Right ventricle myocardium superior (tissue), 1 donor: ENCODE results near the gene IL12RB2. TPM values are rescaled to one million over a fixed set of nuclear protein-coding genes. Genes with fewer than 3 reads are reported as not detected.

Experiments used
- ATAC-seq: fragments of 200-7000 bp; cut with Tn5 transposase; one replicate; pipeline ENCODE4 v1.9.1; 2020; ENCODE audit warnings: mild to moderate bottlenecking; ENCODE audit not compliant: poor library complexity
- DNase-seq: peaks from one replicate; pipeline ENCODE4 v3.0.0-alpha.2; 2020
- intact Hi-C: fragments of 100-400 bp; cut with DNase I; formaldehyde crosslinking; loops from one replicate; pipeline ENCODE4 v1.11.2; 2022
- total RNA-seq: library from RNA; stranded (reverse); fragmentation: NEBNext Ultra II Directional; extraction: Animal tissue kit (Norgen Biotek cat#: 25700); gene quantifications from one replicate; pipeline ENCODE4 v1.2.1, GENCODE V29; 2021
- donor health status: DM: no; HTN: yes; CAD: no; lungs with severe emphysema.

Gene IL12RB2
- total RNA-seq, 1 donor from 2014 or later = 0.54 TPM

GRCh38 chr1:67339623-67340343, 32.1 kb downstream of the IL12RB2 start:
- no peak for DNase-seq
- intact Hi-C loops = no loop called here
- ATAC-seq = peak; percentile 60

GRCh38 chr1:67342076-67342890, 34.6 kb downstream of the IL12RB2 start:
- no peak for ATAC-seq
- intact Hi-C loops = no loop called here
- DNase-seq = no peak

- intact Hi-C loops = loop anchor here (5.0 kb wide), 2 partner anchors 142 to 157 kb away; no protein-coding TSS in a partner anchor
- ATAC-seq (no peak), DNase-seq (no peak)
These were observed 37.9 kb downstream of the IL12RB2 start for GRCh38 chr1:67345556-67345955.

- intact Hi-C loops = loop anchor here (5.0 kb wide), 2 partner anchors 140 to 155 kb away; no protein-coding TSS in a partner anchor
- ATAC-seq (no peak), DNase-seq (no peak)
These were observed 39.3 kb downstream of the IL12RB2 start for GRCh38 chr1:67346982-67347381.

- intact Hi-C loops = loop anchor here (5.0 kb wide), 2 partner anchors 139 to 154 kb away; no protein-coding TSS in a partner anchor
- DNase-seq (no peak), ATAC-seq (peak; percentile 86)
These were observed 40.2 kb downstream of the IL12RB2 start for GRCh38 chr1:67347688-67348472.

- DNase-seq (no peak), ATAC-seq (no peak)
- intact Hi-C loops = loop anchor here (5.0 kb wide), 2 partner anchors 139 to 154 kb away; no protein-coding TSS in a partner anchor
These were observed 41.0 kb downstream of the IL12RB2 start for GRCh38 chr1:67348586-67349252.

GRCh38 chr1:67350783-67351182, 43.1 kb downstream of the IL12RB2 start:
- no peak for ATAC-seq
- intact Hi-C loops = no loop called here

GRCh38 chr1:67352211-67352610, 44.5 kb downstream of the IL12RB2 start:
- no peak for DNase-seq
- no peak for ATAC-seq
- intact Hi-C loops = no loop called here

More at GRCh38 chr1:67350783-67351182, 43.1 kb downstream of the IL12RB2 start:
- no peak for DNase-seq

GRCh38 chr1:67355745-67356424, 48.2 kb downstream of the IL12RB2 start:
- DNase-seq = no peak
- intact Hi-C loops = no loop called here
- ATAC-seq = no peak

GRCh38 chr1:67359592-67359991, 51.9 kb downstream of the IL12RB2 start:
- ATAC-seq = no peak
- DNase-seq = no peak
- intact Hi-C loops = no loop called here

- intact Hi-C loops = no loop called here
- no peak for ATAC-seq
These were observed 54.0 kb downstream of the IL12RB2 start for GRCh38 chr1:67361641-67362040.

GRCh38 chr1:67367370-67368045, 59.8 kb downstream of the IL12RB2 start:
- intact Hi-C loops = no loop called here
- DNase-seq (peak; percentile 56), ATAC-seq (peak; percentile 43)

More at GRCh38 chr1:67361641-67362040, 54.0 kb downstream of the IL12RB2 start:
- DNase-seq = no peak

GRCh38 chr1:67368046-67368514, 60.4 kb downstream of the IL12RB2 start:
- DNase-seq (no peak), ATAC-seq (no peak)
- intact Hi-C loops = no loop called here

- no peak for ATAC-seq
- no peak for DNase-seq
- intact Hi-C loops = no loop called here
These were observed 63.4 kb downstream of the IL12RB2 start for GRCh38 chr1:67371043-67371442.

- intact Hi-C loops = no loop called here
These were observed 64.0 kb downstream of the IL12RB2 start for GRCh38 chr1:67371681-67372080.

GRCh38 chr1:67372136-67372535, 64.5 kb downstream of the IL12RB2 start:
- ATAC-seq (no peak), DNase-seq (no peak)
- intact Hi-C loops = no loop called here

More at GRCh38 chr1:67371681-67372080, 64.0 kb downstream of the IL12RB2 start:
- DNase-seq (no peak), ATAC-seq (no peak)

- ATAC-seq (no peak), DNase-seq (no peak)
- intact Hi-C loops = no loop called here
These were observed 65.2 kb downstream of the IL12RB2 start for GRCh38 chr1:67372898-67373297.
